ENCODE results near the gene MBNL1. TPM values are rescaled to one million over a fixed set of nuclear protein-coding genes. Genes with fewer than 3 reads are reported as not detected.

MBNL1 gene
- total and polyA plus RNA-seq, 2 of the 13 experiments (the other 11 are each of a cell fraction or from before 2014, with no cell fraction given): 27.1 to 55.4 TPM

DNA sequence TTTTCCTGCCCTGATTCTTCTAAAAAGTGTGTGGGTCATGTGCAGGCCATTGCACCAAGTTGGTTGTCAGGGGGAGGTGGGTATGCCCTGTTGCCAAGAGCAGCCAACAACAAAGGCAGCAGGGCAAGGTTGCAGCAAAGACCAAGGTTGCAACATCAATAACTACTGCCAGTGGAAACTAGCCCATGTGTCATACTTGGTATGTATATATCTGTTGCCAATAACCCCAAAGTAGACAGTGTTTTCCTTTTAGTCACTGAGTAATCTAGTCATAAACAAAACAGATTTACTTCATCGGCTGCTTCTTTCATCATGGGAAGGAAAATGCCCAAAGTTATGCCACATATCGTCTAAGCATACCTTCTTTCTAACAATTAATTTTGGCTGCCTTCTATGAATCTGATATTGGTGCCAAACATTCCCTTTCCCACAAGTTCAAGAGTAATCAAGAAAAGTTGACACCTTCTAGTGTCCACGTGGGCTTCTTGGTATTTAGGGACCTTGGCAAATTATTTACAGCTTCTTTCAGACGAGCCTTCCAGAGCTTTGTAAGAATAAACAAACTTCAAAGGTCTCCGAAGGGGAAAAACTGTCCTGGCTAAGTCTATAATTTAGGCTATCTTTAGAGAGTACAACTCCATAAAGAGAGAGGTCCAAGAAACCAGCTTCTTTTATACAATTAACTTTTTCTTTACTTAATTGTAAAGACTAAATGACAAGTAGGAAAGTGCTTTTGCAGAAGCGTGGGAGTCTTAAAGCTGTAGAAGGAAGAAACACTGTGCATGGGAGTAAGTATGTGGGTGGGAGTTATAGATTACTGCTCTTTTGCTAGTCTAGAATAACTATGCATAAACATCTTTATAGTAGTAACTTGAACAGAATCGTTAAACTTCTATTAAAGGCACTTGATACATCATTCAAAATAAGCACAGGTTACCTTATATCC, 10.0 kb upstream of the MBNL1 start (continued):
- TF ChIP-seq ATF2 (CRISPR knock-in tag; IDR thresholded peaks at IDR 0.05) (no peak), NCOA5 (CRISPR knock-in tag; IDR thresholded peaks at IDR 0.05) (no peak), ZFP36 (IDR thresholded peaks at IDR 0.05; ENCODE audit: borderline replicate concordance, low read depth, low read length, partially characterized antibody) (no peak), THAP11 (CRISPR knock-in tag; IDR thresholded peaks at IDR 0.05) (peak; percentile 54), ZNF180 (CRISPR knock-in tag; IDR thresholded peaks at IDR 0.05; ENCODE audit: borderline replicate concordance, low read depth) (no peak), ZNF263 (CRISPR knock-in tag; IDR thresholded peaks at IDR 0.05) (no peak), GMEB1 (CRISPR knock-in tag; IDR thresholded peaks at IDR 0.05; ENCODE audit: borderline replicate concordance) (no peak), ZIK1 (CRISPR knock-in tag; IDR thresholded peaks at IDR 0.05; ENCODE audit: borderline replicate concordance, low read depth) (no peak), MTA3 (CRISPR knock-in tag; IDR thresholded peaks at IDR 0.05) (no peak), ZFP36L2 (CRISPR knock-in tag; IDR thresholded peaks at IDR 0.05) (no peak), SIN3B (IDR thresholded peaks at IDR 0.05; ENCODE audit: low read length) (no peak)
- TF ChIP-seq, protein P1, sequence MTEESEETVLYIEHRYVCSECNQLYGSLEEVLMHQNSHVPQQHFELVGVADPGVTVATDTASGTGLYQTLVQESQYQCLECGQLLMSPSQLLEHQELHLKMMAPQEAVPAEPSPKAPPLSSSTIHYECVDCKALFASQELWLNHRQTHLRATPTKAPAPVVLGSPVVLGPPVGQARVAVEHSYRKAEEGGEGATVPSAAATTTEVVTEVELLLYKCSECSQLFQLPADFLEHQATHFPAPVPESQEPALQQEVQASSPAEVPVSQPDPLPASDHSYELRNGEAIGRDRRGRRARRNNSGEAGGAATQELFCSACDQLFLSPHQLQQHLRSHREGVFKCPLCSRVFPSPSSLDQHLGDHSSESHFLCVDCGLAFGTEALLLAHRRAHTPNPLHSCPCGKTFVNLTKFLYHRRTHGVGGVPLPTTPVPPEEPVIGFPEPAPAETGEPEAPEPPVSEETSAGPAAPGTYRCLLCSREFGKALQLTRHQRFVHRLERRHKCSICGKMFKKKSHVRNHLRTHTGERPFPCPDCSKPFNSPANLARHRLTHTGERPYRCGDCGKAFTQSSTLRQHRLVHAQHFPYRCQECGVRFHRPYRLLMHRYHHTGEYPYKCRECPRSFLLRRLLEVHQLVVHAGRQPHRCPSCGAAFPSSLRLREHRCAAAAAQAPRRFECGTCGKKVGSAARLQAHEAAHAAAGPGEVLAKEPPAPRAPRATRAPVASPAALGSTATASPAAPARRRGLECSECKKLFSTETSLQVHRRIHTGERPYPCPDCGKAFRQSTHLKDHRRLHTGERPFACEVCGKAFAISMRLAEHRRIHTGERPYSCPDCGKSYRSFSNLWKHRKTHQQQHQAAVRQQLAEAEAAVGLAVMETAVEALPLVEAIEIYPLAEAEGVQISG (CRISPR knock-in tag; IDR thresholded peaks at IDR 0.05): no peak
- TF ChIP-seq, protein P2, sequence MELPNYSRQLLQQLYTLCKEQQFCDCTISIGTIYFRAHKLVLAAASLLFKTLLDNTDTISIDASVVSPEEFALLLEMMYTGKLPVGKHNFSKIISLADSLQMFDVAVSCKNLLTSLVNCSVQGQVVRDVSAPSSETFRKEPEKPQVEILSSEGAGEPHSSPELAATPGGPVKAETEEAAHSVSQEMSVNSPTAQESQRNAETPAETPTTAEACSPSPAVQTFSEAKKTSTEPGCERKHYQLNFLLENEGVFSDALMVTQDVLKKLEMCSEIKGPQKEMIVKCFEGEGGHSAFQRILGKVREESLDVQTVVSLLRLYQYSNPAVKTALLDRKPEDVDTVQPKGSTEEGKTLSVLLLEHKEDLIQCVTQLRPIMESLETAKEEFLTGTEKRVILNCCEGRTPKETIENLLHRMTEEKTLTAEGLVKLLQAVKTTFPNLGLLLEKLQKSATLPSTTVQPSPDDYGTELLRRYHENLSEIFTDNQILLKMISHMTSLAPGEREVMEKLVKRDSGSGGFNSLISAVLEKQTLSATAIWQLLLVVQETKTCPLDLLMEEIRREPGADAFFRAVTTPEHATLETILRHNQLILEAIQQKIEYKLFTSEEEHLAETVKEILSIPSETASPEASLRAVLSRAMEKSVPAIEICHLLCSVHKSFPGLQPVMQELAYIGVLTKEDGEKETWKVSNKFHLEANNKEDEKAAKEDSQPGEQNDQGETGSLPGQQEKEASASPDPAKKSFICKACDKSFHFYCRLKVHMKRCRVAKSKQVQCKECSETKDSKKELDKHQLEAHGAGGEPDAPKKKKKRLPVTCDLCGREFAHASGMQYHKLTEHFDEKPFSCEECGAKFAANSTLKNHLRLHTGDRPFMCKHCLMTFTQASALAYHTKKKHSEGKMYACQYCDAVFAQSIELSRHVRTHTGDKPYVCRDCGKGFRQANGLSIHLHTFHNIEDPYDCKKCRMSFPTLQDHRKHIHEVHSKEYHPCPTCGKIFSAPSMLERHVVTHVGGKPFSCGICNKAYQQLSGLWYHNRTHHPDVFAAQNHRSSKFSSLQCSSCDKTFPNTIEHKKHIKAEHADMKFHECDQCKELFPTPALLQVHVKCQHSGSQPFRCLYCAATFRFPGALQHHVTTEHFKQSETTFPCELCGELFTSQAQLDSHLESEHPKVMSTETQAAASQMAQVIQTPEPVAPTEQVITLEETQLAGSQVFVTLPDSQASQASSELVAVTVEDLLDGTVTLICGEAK (IDR thresholded peaks at IDR 0.05): no peak
- TF ChIP-seq, protein P2 (CRISPR knock-in tag; IDR thresholded peaks at IDR 0.05): no peak
